Midbrain (tissue), 1 donor: ENCODE measurements around the gene MON1B.
"Not testable (repeated sequence)": the region's sequence is repeated elsewhere in the genome, so short reads cannot be mapped to it uniquely, and the experiment has no call there.

Experiments used
- DNase-seq: peaks from one replicate; lab custom pipeline; 2025; lab: John Stamatoyannopoulos, UW

MON1B gene

DNA sequence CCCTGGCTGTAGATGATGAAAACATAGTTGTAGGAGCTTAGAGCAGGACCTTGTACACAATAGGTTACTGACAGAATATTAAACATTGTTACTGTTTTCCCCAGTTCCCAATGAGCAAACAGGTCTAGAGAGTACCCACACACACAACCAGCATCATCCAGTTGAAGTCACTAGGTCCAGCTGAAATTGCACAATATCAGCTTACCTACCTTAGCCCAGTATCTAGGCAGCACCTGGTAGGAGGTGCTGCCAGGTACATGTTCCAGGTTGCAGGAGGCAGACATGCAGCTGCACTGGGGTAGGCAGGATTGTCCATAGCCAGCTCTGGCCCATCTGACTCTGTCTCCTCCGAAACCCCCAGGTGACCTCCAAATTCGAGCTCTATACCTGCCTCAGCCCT lies 6.8 kb downstream of the MON1B start:
- DNase-seq, result no peak

DNA sequence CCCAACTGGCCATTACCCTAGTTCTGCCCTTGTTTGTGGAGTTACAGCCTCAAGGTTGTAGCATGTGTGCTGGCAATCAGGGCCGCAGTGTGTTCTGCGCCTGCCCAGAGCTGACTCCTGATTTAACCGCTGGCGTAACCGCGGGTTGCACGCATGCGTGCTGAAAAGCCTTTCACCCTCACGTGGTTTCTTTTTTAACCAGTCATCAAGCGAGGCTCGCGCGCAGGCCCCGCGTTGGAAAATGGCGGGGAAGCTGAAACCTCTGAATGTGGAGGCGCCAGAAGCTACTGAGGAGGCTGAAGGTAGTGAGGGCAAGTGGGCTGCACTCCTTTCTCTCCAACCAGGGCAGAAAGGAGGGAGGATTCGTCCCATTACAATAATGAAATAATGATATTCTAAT lies 8.2 kb downstream of the MON1B start, which contains the start of gene SYCE1L:
Gene SYCE1L, plus strand, starts transcription at position 198 of the 400 bp plus-strand sequence. Its CDS starts 44 bp downstream, at position 242.
- DNase-seq, result no peak

DNA sequence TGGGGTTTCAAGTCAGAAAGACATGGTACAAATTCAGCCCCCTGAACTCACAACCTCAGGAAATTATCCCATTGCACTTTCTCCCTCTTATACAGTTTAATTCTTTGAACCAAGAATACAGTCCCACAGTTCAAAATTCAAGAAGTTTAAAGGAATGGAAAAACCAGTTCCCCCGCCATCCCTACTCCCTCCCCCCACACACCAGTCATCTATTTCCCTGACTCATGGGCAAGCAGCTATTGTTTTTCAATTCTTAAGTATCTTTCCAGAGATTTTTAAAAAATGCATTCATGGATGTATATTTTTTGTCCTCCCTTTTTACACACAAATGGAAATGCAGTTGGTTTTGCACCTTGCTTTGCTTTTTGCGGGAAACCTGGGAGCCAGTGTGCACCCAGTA lies 15.5 kb downstream of the MON1B start:
- DNase-seq, result no peak

DNA sequence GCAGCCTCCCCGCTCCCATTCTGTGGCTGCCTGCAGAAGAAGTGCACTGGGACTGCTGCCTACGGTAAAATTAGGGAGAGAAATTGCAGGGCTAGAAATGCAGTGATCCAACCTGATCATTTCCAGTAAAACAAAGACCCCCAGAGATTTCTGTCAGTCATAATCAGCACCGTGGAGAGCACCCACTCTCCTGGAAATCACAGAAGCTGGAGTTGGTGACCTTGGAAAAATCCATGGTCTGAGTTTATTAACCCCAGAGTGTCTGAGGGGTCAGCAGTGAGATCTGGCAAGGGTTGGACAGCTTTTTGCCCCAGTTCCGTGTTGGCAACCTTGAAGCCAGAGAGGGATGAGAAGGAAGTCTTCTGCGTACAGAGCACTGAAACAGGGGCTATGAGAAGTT lies 16.0 kb downstream of the MON1B start:
- DNase-seq, result no peak

DNA sequence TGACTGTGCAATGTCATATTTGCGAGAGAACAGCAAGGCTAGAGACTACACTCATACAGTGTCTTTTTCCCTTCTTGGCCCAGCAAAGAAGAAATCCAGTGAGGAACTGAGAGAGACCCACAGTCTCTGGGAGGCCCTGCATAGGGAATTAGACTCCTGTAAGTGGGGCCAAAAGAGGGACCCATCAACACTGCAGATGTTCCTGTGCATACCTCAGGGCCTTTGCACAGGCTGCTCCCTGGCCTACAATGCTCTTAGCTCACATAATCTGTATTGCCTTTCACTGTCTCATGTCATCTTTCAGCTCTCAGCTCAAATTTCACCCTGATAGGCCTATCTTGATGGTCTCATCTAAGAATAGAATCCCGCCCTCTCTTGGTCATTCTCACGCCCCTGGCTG lies 17.4 kb downstream of the MON1B start:
- no peak for DNase-seq

DNA sequence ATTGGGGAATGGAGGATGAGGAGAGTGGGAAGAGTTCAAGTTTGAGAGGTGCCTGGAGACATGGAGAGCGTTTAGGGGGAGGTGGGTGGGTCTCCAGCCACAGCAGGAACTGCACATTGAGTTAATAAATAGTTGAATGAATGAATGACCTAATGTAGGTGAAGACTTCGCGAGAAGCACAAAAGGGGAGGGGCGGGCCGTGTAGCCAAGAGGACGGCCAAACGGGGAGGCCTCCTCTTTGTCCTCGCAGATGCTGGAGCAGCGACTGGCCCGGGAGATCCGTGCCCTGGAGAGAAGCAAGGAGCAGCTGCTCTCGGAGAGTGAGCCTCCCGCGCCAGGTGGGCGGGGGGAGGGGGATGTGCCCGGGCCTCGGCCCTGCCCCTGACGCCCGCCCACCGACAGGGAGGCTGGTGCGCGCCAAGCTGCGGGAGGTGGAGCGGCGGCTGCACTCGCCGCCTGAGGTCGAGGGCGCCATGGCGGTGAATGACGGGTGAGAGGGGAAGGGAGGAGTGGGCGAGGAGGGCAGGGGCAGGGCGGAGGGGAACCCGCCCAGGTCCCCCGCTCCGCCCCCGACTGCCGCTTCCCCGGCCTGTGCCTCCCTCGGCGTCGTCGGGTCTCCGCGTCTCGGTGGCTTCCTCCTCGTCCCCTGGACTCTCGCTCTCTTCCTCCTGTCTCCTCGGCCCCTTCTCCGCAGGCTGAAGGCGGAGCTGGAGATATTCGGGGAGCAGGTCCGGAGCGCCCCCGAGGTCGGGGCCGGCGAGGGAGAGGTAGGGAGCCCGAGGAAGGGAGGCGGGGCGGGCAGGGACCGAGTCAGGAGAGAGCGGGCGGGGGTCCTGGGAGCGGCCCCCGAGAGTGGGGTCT lies 21.1 kb downstream of the MON1B start:
- no peak for DNase-seq

DNA sequence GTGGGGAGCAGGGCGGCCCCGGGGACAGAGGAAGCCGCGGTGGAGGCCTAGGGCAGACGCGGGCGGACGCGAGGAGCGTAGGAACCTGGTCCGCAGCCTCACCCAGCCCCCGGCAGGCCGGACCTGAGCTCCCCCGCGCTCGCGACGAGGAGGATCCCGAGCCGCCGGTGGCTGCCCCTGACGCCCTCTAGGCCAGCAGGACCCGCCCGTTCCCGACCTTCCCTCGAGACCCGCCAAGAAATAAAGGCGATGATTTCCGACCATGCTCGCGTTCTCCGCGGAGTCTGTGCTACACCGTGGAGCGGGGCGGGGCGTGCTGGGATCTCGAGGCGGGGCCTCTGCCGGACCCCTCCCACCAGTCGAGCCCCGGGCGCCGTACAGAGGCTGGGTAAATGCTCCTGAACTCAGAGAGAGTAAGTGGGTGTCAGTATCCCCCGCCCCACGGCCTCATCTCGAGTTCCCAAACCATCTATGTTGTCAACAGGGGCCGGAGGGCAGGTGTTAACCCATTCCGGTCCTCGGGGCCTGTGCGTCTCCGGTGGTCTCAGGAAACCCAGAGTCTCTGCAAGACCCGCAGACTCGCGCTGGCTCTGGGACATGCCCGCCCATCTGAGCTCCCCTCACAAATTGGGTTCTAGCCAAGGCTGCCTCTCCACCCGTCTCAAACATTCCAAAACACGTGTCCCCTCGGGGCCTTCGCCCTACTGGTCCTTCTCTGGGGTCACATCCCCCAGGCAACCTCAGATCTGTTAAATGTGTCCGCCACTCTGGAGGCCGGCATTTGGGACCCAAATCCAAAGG lies 22.0 kb downstream of the MON1B start:
- no peak for DNase-seq

DNA sequence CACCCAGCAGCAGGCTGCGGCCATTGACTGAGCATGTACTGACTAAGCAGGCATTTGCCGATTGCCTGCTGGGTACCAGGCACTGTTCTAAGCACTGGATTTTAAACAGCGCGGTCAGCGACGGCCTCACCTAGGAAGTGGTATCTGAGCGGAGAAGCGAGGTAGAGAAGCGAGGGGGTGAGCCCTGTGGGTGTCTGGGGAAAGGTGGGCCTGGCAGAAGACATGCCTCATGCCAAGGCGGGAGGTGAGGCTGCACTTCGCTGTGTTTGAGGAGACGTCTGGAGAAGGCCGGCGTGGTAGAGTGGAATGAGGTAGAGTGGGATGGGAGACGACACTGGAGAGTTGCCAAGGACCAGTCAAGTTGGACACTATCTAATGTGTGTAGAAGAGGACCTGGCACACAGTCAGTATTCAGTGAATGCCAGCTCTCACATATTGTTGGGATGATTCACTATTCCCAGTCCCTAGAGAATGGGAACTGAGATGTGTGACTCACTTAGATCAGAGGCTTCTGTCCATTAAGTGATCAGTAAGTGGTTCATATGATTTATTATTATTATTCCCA lies 22.6 kb downstream of the MON1B start:
- no peak for DNase-seq

DNA sequence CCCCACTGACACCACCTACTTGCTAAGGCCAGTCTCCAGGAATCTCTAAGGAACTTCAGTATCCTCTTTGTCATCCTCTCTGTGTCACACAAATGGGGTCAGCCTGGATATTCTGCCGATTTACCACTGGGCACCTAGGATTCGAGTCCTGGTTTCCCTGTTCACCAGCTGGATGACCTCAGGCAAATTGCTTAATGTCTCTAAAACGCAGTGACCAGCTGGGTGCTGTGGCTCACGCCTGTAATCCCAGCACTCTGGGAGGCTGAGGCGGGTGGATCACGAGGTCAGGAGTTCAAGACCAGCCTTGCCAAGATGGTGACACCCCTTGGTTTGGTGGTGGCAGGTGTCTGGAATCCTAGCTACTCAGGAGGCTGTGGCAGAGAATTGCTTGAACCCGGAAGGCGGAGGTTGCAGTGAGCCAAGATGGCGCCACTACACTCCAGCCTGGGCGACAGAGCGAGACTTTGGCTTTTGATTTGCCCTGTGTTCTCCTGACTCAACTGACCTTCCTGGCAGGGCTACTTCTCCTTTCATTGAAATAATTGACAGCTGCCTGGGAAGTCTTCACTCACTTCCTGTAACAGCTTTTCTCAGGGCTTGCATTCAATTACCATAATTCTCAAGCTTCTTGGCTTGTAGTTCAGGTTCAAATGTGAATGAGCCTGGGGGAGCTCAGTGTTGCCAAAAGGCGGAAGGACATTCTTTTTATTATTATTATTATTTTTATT lies 23.6 kb downstream of the MON1B start:
- no peak for DNase-seq

DNA sequence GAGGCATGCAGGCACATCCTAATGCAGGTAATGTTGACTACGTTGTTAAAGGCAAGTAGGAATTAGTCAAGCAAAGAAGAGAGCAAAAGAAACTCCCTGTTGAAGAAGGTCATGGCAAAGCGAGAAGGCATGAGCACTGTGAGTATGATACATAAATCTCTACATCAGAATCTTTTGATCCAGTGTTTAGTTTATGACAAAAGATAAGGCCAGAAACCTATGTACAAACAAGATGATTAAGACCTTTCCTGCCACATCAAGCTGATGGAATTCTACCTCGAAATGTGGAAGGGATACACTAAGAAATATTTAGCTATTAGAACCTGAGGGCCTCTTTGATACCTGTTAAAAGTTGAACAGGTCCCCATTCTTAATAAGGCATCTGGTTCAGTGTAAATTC lies 28.4 kb downstream of the MON1B start:
- no peak for DNase-seq

DNA sequence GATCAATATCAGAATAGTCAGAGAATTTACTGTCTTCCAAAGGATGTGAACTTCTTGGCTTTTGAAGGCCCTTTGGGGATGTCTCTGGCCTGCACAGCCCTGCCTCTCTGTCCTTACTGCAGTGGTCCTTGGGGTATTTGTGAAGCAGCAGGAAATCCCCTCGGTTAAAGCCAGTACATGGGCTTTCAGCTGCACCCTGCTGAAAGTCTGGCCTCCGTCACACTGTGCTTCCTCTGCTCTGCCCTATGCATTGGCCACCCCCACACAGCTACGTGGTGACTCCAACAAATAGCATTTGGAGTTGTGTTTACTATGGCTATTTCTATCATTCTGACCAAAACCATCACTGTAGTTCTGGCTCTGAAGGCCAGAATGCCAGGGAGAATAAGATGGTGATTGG lies 29.4 kb downstream of the MON1B start:
- DNase-seq, result no peak

DNA sequence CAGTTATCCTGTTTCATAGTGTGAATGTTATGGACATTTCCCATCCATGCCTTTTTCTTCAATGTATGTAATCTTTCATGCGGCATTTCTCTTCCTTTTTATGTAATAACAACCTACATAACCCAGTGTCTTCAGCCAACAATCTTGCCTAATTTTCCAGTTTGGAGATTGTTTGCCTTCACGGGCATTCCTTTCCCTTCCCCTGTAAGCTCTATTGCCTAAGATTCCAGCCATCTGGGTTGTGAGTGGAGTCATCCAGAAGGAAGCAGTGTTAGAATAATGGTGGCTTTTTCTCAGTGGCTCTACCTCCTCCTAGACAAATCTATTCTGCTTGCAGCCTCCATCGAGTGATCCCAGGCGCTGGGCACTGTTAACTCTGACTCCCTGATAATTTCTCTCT lies 30.5 kb downstream of the MON1B start:
- no peak for DNase-seq

DNA sequence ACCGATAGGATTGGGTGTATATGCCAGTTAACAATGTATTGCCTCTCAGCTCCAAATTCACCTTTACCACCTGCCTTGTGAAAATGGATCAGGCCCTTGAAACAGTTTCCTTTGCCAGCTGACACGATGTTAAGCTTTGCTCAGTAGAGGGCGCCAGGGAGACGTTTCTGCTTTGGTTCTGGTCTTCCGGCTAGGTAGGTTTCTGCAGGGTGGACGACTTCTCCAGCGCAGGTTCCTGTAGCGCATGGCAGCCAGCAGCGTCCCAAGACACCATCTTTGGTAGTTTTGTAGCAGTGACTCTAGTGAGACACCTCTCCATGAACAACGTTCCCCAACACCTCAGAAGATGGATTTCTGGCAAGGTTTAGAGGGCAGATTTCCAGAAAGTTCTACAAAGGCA lies 32.2 kb downstream of the MON1B start:
- DNase-seq, result no peak

DNA sequence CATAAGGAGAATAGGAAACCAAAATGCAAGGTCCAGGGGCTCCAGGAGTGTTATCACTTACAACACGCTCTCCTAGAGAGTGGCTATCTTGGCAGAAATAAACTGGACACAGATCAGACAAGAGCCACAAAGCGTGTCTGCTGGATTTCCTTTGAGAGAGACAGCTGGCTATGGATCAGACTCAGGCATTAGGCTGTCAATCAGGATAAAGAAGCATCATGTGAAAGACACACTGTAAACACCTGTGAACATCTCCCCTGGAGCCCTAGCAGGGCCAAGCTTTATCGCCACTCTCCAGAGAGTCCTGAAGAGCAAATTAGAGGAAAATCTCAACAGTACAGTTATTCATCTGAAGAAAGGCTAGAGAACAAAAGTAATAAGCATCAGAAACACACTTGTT lies 34.2 kb downstream of the MON1B start:
- no peak for DNase-seq

DNA sequence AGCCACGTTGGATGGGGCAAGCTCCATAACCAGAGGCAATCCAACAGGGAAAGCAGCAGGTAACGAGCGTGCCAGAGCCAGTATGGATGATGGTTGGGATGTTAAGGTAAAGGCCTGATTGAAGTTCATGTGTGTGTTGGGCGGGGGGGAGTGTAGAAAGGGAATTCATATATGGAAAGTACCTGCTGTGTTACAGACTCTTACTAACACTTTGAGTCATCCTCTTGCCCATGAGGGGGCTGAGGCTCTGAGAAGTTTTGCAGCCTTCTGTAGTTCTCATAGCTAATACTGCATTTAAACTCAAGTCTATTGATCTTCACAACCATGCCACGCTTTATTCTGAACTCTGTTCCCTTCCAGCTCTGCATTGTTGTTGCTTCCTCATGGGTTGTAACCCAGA lies 36.8 kb downstream of the MON1B start:
- DNase-seq, result no peak

DNA sequence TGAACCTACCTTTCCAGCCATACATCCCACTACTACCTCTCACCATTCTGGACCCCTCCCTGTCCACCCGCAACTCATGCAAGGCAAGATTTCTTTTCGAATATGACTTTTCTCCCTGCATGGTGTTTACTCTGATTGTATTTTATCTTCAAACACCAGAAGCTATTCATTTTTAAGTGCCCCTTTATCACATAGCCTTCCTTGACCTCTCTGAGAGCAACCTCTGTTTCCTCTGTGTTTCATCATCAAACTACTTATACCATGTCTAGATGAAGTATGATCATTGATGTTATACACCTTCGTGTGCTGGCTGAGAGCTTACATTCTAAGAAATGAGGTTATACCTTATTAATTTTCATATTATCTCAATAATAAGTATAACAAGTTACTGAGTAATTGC lies 40.1 kb downstream of the MON1B start:
- DNase-seq, result no peak

DNA sequence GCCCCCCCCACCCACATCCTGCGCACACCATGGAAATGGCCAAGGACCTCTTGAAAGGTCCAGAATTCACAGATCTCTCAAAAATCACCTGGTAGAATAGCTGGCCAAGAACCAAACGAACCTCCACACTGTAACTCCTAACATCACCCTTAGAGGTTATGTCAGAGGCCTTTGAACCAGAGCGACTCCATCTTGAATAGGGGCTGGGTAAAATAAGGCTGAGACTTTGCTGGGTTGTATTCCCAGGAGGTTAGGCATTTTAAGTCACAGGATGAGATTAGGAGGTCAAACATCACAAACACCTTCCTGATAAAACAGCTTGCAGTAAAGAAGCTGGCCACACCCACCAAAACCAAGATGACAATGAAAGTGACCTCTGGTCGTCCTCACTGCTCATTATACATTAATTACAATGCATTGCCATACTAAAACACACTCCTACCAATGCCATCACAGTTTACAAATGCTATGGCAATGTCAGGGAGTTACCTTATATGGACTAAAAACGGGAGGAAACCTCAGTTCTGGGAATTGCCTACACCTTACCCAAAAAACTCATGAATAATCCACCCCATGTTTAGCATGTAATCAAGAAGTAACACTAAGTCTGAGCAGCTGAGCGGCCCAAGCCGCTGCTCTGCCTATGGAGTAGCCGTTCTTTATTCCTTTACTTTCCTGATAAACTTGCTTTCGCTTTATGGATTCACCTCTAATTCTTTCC lies 43.0 kb downstream of the MON1B start:
- no peak for DNase-seq

DNA sequence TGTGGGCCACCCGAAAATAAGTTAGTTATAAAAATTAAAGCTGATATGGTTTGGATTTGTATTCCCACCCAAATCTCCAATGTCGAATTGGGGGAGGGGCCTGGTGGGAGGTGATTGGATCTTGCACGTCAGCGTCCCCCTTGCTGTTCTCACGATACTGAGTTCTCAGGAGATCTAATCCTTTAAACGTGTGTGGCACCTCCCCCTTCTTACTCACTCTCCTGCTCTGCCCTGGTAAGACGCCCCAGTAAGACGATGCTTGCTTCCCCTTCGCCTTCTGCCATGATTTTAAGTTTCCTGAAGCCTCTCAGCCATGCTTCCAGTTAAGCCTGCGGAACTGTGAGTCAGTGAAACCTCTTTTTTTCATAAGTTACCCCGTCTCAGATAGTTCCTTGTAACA lies 43.6 kb downstream of the MON1B start:
- DNase-seq, result no peak

DNA sequence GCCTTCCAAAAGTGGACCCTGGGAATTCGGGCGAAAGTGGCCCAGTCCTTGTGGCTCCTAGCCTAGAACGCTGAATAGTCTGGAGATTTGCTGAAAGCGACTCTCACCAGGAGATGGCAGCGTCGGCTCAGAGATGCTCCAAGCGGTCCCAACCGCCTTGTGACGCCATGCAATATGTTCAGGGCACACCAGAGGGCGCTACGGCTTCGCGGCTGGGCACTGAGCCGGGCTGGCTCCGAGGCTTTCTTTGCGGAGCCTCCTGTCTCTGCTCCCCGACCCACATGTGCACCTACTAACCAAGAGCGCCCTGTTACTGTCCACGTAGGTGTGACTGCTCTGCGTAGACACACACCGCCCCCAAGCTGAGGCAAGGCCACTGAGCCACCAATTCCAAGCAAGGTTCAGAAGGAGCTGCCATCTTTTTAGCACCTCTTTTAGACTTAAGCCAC lies 45.1 kb downstream of the MON1B start:
- DNase-seq, result peak; percentile 92

DNA sequence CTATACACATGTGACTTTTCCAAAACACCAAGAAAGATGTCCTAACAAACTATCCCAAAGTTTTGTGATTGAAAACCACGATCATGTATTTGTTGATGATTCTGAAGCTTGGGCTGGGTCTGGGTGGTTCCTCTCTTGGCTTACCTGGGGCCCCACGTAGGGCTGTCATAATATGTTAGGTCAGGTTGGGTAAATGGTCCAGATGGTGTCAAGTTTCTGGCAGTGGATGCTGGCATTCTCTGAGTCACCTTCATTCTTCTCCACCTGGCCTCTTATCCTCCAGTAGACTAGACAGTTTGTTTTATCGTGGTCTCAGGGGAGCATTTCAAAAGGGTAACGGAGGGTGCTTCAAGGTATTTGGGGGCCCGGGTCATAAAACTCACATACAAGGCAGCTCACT lies 47.6 kb downstream of the MON1B start:
- DNase-seq, result no peak

DNA sequence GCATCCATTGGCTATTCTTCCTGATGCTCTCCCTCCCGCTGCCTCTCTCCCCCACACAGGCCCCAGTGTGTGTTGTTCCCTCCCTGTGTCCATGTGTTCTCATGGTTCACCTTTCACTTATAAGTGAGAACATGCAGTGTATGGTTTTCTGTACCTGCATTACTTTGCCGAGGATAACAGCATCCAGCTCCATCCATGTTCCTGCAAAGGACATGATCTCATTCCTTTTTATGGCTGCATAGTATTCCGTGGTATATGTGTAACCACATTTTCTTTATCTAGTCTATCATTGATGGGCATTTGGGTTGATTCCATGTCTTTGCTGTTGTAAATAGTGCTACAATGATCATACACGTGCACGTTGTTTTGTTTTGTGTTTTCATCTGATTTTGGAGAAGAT lies 51.5 kb downstream of the MON1B start:
- not testable (repeated sequence) for DNase-seq

DNA sequence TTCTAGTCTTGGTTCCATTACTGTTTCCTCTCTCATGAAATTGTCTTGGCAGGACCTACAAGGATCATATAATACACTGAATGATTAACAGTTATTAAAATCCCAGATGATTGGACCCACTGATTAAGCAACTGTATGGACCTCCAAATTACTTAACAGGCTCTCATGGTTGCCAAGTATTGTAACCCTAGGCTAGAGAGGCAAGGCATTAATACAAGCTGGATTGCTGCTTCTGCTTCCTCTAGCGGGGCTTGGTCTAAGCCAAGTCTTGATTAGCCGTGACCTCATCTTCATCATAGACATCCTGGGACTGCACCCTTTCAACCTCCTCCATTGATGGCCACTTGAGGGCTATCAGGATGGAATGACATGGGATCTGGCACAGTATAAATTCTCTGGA lies 55.2 kb downstream of the MON1B start:
- DNase-seq, result no peak
